H1 (cell line): ENCODE measurements around the gene NPTX1. TPM values are rescaled to one million over a fixed set of nuclear protein-coding genes. Genes with fewer than 3 reads are reported as not detected.
"Not testable (repeated sequence)": the region's sequence is repeated elsewhere in the genome, so short reads cannot be mapped to it uniquely, and the experiment has no call there.

Experiments used
- CTCF ChIA-PET: fragments of 300-600 bp; sonication (Branson Sonifier 250); formaldehyde crosslinking; loops from one replicate; lab custom pipeline; 2021; ENCODE audit not compliant: partially characterized antibody; lab: Charles Lee
- POLR2A ChIA-PET: fragments of 300-600 bp; sonication (Branson Sonifier 250); formaldehyde crosslinking; loops from one replicate; lab custom pipeline; 2021; ENCODE audit warnings: inconsistent platforms; ENCODE audit not compliant: partially characterized antibody; lab: Charles Lee
- DNase-seq, 2 experiments: peaks; one replicate each; pipeline versions ENCODE4 v3.0.0 to v3.0.0-alpha.2; 2010 to 2022; ENCODE audit warnings: low spot score in 2 of 2, low read depth in 1 of 2, mixed read lengths in 1 of 2
- FAIRE-seq: peaks from 2 replicates; lab custom pipeline; 2011; peaks lifted over from hg19 to GRCh38; lab: Jason Lieb, UNC
- H2AFZ ChIP-seq: 2 replicates; pipeline ENCODE4 v1.8.1; 2012; ENCODE audit warnings: low read length, inconsistent platforms
- H2AK5ac ChIP-seq: 2 replicates; pipeline ENCODE4 v1.6.1; 2013; ENCODE audit warnings: low read depth, low read length
- H2BK120ac ChIP-seq: replicated peaks from 2 replicates; pipeline ENCODE3; 2013; ENCODE audit warnings: low read depth, low read length, inconsistent platforms
- H2BK12ac ChIP-seq: 2 replicates; pipeline ENCODE4 v1.6.1; 2013; ENCODE audit warnings: low read depth, low read length
- H2BK15ac ChIP-seq: 2 replicates; pipeline ENCODE4 v1.6.1; 2013; ENCODE audit warnings: low read length
- H2BK20ac ChIP-seq: 2 replicates; pipeline ENCODE4 v1.6.1; 2013; ENCODE audit warnings: low read length
- H2BK5ac ChIP-seq: 2 replicates; pipeline ENCODE4 v1.6.1; 2013; ENCODE audit warnings: low read depth, low read length
- H3K14ac ChIP-seq: 2 replicates; pipeline ENCODE4 v1.6.1; 2013; ENCODE audit warnings: inconsistent platforms; ENCODE audit not compliant: insufficient read length
- H3K18ac ChIP-seq: 2 replicates; pipeline ENCODE4 v1.6.1; 2013; ENCODE audit warnings: low read length; ENCODE audit errors: extremely low read depth
- H3K23ac ChIP-seq: 2 replicates; pipeline ENCODE4 v1.6.1; 2013; ENCODE audit warnings: inconsistent platforms; ENCODE audit not compliant: insufficient read length
- H3K23me2 ChIP-seq: 2 replicates; pipeline ENCODE4 v1.6.1; 2013; ENCODE audit warnings: low read depth, low read length
- H3K27ac ChIP-seq: 2 replicates; pipeline ENCODE4 v1.6.1; 2011; ENCODE audit warnings: low read depth, low read length, inconsistent platforms
- H3K27me3 ChIP-seq, 4 experiments: replicated peaks in 1 of 4; 1 replicate in 1 of 4; 2 replicates in 3 of 4; pipeline versions ENCODE4 v1.6.1 to v1.8.1; 2011 to 2013; ENCODE audit warnings: low read length in 3 of 4, mild to moderate bottlenecking in 3 of 4, inconsistent platforms in 2 of 4, mixed read lengths in 2 of 4, moderate library complexity in 1 of 4; ENCODE audit not compliant: control insufficient read depth in 3 of 4, insufficient read depth in 3 of 4; ENCODE audit errors: extremely low read depth in 1 of 4
- H3K36me3 ChIP-seq, 4 experiments: 2 replicates each; pipeline versions ENCODE4 v1.6.1 to v1.8.1; 2011 to 2013; ENCODE audit warnings: mild to moderate bottlenecking in 4 of 4, low read length in 3 of 4, moderate library complexity in 2 of 4, control low read depth in 1 of 4, inconsistent platforms in 1 of 4; ENCODE audit not compliant: insufficient read depth in 4 of 4, control insufficient read depth in 2 of 4
- H3K4ac ChIP-seq: replicated peaks from 2 replicates; pipeline ENCODE3; 2013; ENCODE audit warnings: low read length, low read depth, mixed read lengths, inconsistent platforms; ENCODE audit not compliant: insufficient read length
- H3K4me1 ChIP-seq, 4 experiments: replicated peaks in 1 of 4; 1 replicate in 1 of 4; 2 replicates in 3 of 4; pipeline versions ENCODE4 v1.6.1 to v1.8.1; 2011 to 2013; ENCODE audit warnings: low read length in 3 of 4, inconsistent platforms in 2 of 4, mixed read lengths in 1 of 4; ENCODE audit not compliant: insufficient read depth in 4 of 4, control insufficient read depth in 3 of 4
- H3K4me2 ChIP-seq, 2 experiments: 2 replicates each; pipeline versions ENCODE4 v1.6.1 to v1.8.1; 2011 to 2013; ENCODE audit warnings: low read depth in 2 of 2, low read length in 2 of 2, control low read depth in 1 of 2, inconsistent platforms in 1 of 2, mild to moderate bottlenecking in 1 of 2; ENCODE audit not compliant: insufficient read depth in 1 of 2
- H3K4me3 ChIP-seq, 4 experiments: fragments of 200-600, 300-600 bp in 1 of 4; sonication (generic), shearing (Covaris generic), sonication (Bioruptor Twin) in 1 of 4; 2 replicates each; pipeline versions ENCODE4 v1.5.1 to v1.8.1; 2011 to 2016; ENCODE audit warnings: low read length in 4 of 4, low read depth in 3 of 4, control low read depth in 2 of 4, inconsistent platforms in 2 of 4, mild to moderate bottlenecking in 2 of 4, mixed read lengths in 1 of 4, moderate library complexity in 1 of 4; ENCODE audit not compliant: insufficient read depth in 2 of 4; ENCODE audit errors: extremely low read depth in 1 of 4
- H3K56ac ChIP-seq: replicated peaks from 2 replicates; pipeline ENCODE3; 2013; ENCODE audit warnings: low read depth, mild to moderate bottlenecking, mixed read lengths, low read length, inconsistent platforms; ENCODE audit not compliant: insufficient read length
- H3K79me1 ChIP-seq: 2 replicates; pipeline ENCODE4 v1.6.1; 2013; ENCODE audit warnings: low read depth, low read length, control low read depth
- H3K79me2 ChIP-seq, 2 experiments: 2 replicates each; pipeline versions ENCODE4 v1.6.1 to v1.8.1; 2012 to 2013; ENCODE audit warnings: low read length in 2 of 2, mild to moderate bottlenecking in 2 of 2, inconsistent platforms in 1 of 2; ENCODE audit not compliant: insufficient read depth in 2 of 2, control insufficient read depth in 1 of 2
- H3K9ac ChIP-seq, 4 experiments: replicated peaks in 1 of 4; 1 replicate in 1 of 4; 2 replicates in 3 of 4; pipeline versions ENCODE4 v1.6.1 to v1.8.1; 2011 to 2013; ENCODE audit warnings: low read depth in 3 of 4, low read length in 3 of 4, control low read depth in 2 of 4, mild to moderate bottlenecking in 2 of 4, moderate library complexity in 2 of 4, inconsistent platforms in 1 of 4; ENCODE audit errors: extremely low read depth in 1 of 4
- H3K9me3 ChIP-seq, 2 experiments: 2 replicates each; pipeline versions ENCODE4 v1.6.1 to v1.8.1; 2012 to 2013; ENCODE audit warnings: mild to moderate bottlenecking in 2 of 2, moderate library complexity in 2 of 2, control low read depth in 1 of 2, inconsistent platforms in 1 of 2, low read depth in 1 of 2, low read length in 1 of 2, mixed read lengths in 1 of 2; ENCODE audit not compliant: insufficient read depth in 2 of 2
- H4K20me1 ChIP-seq, 2 experiments: replicated peaks in 1 of 2; 2 replicates each; pipeline versions ENCODE3 to v1.8.1; 2011 to 2013; ENCODE audit warnings: inconsistent platforms in 2 of 2, low read length in 2 of 2, mild to moderate bottlenecking in 1 of 2; ENCODE audit not compliant: insufficient read depth in 2 of 2, control insufficient read depth in 1 of 2
- H4K5ac ChIP-seq: 2 replicates; pipeline ENCODE4 v1.6.1; 2013; ENCODE audit warnings: low read length, low read depth, mixed read lengths, inconsistent platforms; ENCODE audit not compliant: insufficient read length
- H4K8ac ChIP-seq: 2 replicates; pipeline ENCODE4 v1.8.0; 2013; ENCODE audit warnings: mild to moderate bottlenecking, moderate library complexity, low read length, inconsistent platforms; ENCODE audit not compliant: insufficient read depth; ENCODE audit errors: extremely low read depth
- H4K91ac ChIP-seq: replicated peaks from 2 replicates; pipeline ENCODE3; 2013; ENCODE audit warnings: low read length, mixed read lengths, inconsistent platforms; ENCODE audit not compliant: insufficient read length
- CBX5 ChIP-seq: fragments of 300-800, 300-1000 bp; sonication (generic); IDR thresholded peaks from 2 replicates; pipeline ENCODE4 v1.7.1; 2016; ENCODE audit warnings: antibody characterized with exemption, low read length, low read depth
- CHD2 ChIP-seq: IDR thresholded peaks from 2 replicates; pipeline ENCODE4 v1.6.1; 2012; ENCODE audit warnings: low read length, improper control_type of control experiment
- PHF8 ChIP-seq: fragments of 200-600 bp; sonication (generic); conservative IDR thresholded peaks from 2 replicates; pipeline ENCODE4 v1.7.1; 2012; ENCODE audit warnings: low read depth, mild to moderate bottlenecking, inconsistent platforms, low read length, moderate library complexity
- RNF2 ChIP-seq: fragments of 200-900, 300-1000 bp; sonication (generic); IDR thresholded peaks from 2 replicates; pipeline ENCODE4 v1.7.1; 2016; ENCODE audit warnings: borderline replicate concordance, low read depth, mild to moderate bottlenecking, antibody characterized with exemption, low read length; ENCODE audit not compliant: poor library complexity, severe bottlenecking; ENCODE audit errors: missing control alignments
- SP2 ChIP-seq: IDR thresholded peaks from 2 replicates; pipeline ENCODE4 v1.6.1; 2012; ENCODE audit warnings: mild to moderate bottlenecking, low read length, inconsistent platforms
- SRF ChIP-seq: IDR thresholded peaks from 2 replicates; pipeline ENCODE4 v1.6.1; 2011; ENCODE audit warnings: mild to moderate bottlenecking, low read depth, low read length, moderate library complexity
- TCF12 ChIP-seq: IDR thresholded peaks from 2 replicates; pipeline ENCODE4 v1.6.1; 2011; ENCODE audit warnings: low read depth, mild to moderate bottlenecking, low read length
- WGBS, 2 experiments: shearing (Covaris generic) in 1 of 2; methylation state at CpG; one replicate each; pipeline versions ENCODE4 v1.1.6 to v1.1.7; 2013 to 2015; ENCODE audit warnings: low lambda C conversion rate in 2 of 2, mixed read lengths in 2 of 2, inconsistent platforms in 1 of 2, low coverage in 1 of 2, missing lambda C conversion rate in 1 of 2; ENCODE audit not compliant: insufficient replicate concordance in 2 of 2, insufficient coverage in 1 of 2, insufficient read length in 1 of 2; ENCODE audit errors: extremely low coverage in 1 of 2, missing lambda C conversion rate in 1 of 2; 5-methylcytosine and 5-hydroxymethylcytosine counted together
- polyA plus RNA-seq, 7 experiments: library from polyadenylated mRNA; depleted of rRNA in 3 of 7; stranded (reverse) in 5 of 7; unstranded in 2 of 7; fragments of >200 nt in 5 of 7; fragments of 200-250 nt in 2 of 7; gene quantifications; 1 replicate in 5 of 7; 2 replicates in 1 of 7; 4 replicates in 1 of 7; pipeline versions ENCODE4 v1.2.1 to v1.2.3, GENCODE V29; 2011 to 2013; ENCODE audit warnings: missing spikeins in 2 of 7, mixed read lengths in 2 of 7
- total RNA-seq: library from RNA; stranded (reverse); fragmentation: NEBNext Ultra II Directional; extraction: Animal tissue kit (Norgen Biotek cat#: 25700); gene quantifications from 2 replicates; pipeline ENCODE4 v1.2.1, GENCODE V29; 2021
- TF ChIP-seq, protein P1 (sequence below): IDR thresholded peaks from 2 replicates; pipeline ENCODE4 v1.6.1; 2011; ENCODE audit warnings: low read depth, mild to moderate bottlenecking, low read length; ENCODE audit not compliant: insufficient read depth

Gene NPTX1
- total and polyA plus RNA-seq, 2 of the 8 experiments (the other 6 are each of a cell fraction or from before 2014, with no cell fraction given), result 12.0 to 17.9 TPM

DNA sequence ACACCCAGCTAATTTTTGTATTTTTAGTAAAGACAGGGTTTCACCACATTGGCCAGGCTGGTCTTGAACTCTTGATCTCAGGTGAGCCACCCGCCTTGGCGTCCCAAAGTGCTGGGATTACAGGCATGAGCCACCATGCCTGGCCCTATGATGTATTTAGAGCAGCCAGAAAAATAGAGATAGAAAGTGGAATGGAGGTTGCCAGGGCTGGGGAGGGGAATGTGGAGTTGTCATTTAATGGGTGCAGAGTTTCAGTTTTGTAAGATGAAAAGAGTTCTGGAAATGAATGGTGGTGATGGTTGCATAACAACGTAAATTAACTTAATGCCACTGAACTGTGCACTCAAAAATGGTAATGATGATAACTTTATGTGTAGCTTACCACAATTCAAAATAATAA is 31.6 kb upstream of the NPTX1 start (continued):
- TF ChIP-seq RNF2, result no peak
- TF ChIP-seq, protein P1, sequence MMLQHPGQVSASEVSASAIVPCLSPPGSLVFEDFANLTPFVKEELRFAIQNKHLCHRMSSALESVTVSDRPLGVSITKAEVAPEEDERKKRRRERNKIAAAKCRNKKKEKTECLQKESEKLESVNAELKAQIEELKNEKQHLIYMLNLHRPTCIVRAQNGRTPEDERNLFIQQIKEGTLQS, result no peak
- TF ChIP-seq CHD2, result no peak
- TF ChIP-seq CBX5, result no peak
- TF ChIP-seq SP2, result no peak
- TF ChIP-seq SRF, result no peak
- no peak for TF ChIP-seq TCF12
- TF ChIP-seq PHF8, result no peak

DNA sequence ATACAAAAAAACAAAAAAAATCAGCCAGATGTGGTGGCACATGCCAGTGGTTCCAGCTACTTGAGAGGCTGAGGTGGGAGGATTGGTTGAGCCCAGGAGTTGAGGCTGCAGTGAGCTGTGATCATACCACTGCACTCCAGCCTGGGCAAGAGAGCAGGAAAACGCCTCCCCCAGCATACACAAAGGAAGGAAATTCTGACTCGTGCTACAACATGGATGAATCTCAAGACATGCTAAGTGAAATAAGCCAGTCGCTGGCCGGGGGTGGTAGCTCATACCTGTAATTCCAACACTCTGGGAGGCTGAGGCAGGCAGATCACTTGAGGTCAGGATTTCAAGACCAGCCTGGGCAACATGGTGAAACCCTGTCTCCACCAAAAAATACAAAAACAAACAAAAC is 30.8 kb upstream of the NPTX1 start:
- H2BK120ac ChIP-seq, H3K4me3 ChIP-seq, H3K4me1 ChIP-seq, H2BK5ac ChIP-seq, H2AFZ ChIP-seq, DNase-seq, H4K8ac ChIP-seq, FAIRE-seq, H3K4ac ChIP-seq, H3K4me2 ChIP-seq, H3K18ac ChIP-seq, H3K23ac ChIP-seq, H3K14ac ChIP-seq, H3K27ac ChIP-seq, H3K56ac ChIP-seq, H3K79me2 ChIP-seq, H3K36me3 ChIP-seq, H3K9me3 ChIP-seq, H2AK5ac ChIP-seq, H2BK20ac ChIP-seq, H3K79me1 ChIP-seq, H3K9ac ChIP-seq, H2BK15ac ChIP-seq, H2BK12ac ChIP-seq, H3K27me3 ChIP-seq, H4K91ac ChIP-seq, H4K5ac ChIP-seq: not testable (repeated sequence)
- WGBS, 2 experiments, result 83% methylated on average over 4 of the region's 4 CpGs; no CpG with 5 or more reads in 1 of the 2 experiments
- ChIA-PET CTCF (interaction anchor here (1.1 to 1.8 kb wide), 3 partner anchors 11 to 36 kb away, joined by 3 read pairs; no protein-coding TSS in a partner anchor), POLR2A (interaction anchor here (1.5 kb wide), 1 partner anchor 11 kb away, joined by 3 read pairs; no protein-coding TSS in a partner anchor)
- Histone ChIP-seq H3K23me2 (peaks cover 22% of the 10 kb centered on the region; the same call in 1 of the 2 replicates), H4K20me1 (peaks cover 0 to 13% of the 10 kb centered on the region in 2 experiments)
